Subcutaneous abdominal adipose tissue (tissue), 5 donors: ENCODE data around the gene OR51A4.

Experiments used
- H3K27ac ChIP-seq: one replicate; pipeline ENCODE4 v1.7.0; 2013; ENCODE audit warnings: low read depth, mild to moderate bottlenecking, inconsistent platforms, low read length, moderate library complexity
- H3K27me3 ChIP-seq, 5 donors: one replicate each; pipeline ENCODE4 v1.7.0; 2013; ENCODE audit warnings: low read length in 5 of 5, inconsistent platforms in 1 of 5; ENCODE audit not compliant: control insufficient read depth in 5 of 5, insufficient read depth in 4 of 5
- H3K36me3 ChIP-seq, 5 donors: one replicate each; pipeline ENCODE4 v1.7.0; 2013; ENCODE audit warnings: low read length in 5 of 5; ENCODE audit not compliant: control insufficient read depth in 5 of 5, insufficient read depth in 5 of 5
- H3K4me1 ChIP-seq, 5 donors: one replicate each; pipeline ENCODE4 v1.7.0; 2013; ENCODE audit warnings: low read length in 5 of 5, mild to moderate bottlenecking in 3 of 5, moderate library complexity in 1 of 5; ENCODE audit not compliant: control insufficient read depth in 5 of 5, insufficient read depth in 5 of 5
- H3K4me3 ChIP-seq, 5 donors: one replicate each; pipeline ENCODE4 v1.7.0; 2013; ENCODE audit warnings: low read length in 5 of 5, low read depth in 1 of 5
- H3K9ac ChIP-seq, 5 donors: one replicate each; pipeline ENCODE4 v1.7.0; 2013; ENCODE audit warnings: low read length in 5 of 5, mild to moderate bottlenecking in 4 of 5, moderate library complexity in 3 of 5
- H3K9me3 ChIP-seq, 5 donors: one replicate each; pipeline ENCODE4 v1.7.0; 2013; ENCODE audit warnings: low read length in 5 of 5; ENCODE audit not compliant: control insufficient read depth in 5 of 5
- donor health status: healthy.
- donor health status: healthy.
- donor health status: healthy.
- donor health status: healthy.
- donor health status: healthy.

OR51A4 gene, protein sequence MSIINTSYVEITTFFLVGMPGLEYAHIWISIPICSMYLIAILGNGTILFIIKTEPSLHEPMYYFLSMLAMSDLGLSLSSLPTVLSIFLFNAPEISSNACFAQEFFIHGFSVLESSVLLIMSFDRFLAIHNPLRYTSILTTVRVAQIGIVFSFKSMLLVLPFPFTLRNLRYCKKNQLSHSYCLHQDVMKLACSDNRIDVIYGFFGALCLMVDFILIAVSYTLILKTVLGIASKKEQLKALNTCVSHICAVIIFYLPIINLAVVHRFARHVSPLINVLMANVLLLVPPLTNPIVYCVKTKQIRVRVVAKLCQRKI

DNA sequence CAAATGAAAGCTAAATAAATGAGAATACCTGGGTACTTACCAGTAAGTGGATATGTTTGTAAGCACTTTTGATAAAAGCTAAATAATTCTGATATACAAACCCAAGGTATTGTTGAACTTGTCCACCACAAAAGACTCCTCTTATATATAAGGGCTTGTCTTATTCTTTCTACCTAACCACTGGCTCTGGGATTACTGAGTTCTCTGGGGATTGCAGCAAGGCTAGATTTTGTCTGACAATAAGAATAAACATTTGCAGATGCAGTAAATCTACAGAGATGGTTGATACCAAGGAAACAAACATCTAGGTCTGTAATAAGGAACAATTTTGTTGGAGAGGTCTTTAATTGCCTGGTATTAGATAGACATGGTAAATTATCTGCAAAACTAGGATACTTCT lies at the start of gene OR51A4:
OR51A4 (minus strand) TSS at position 101 of the 400 bp plus-strand sequence. CDS start 505 bp downstream, outside the sequence.
- H3K9me3 ChIP-seq: no peaks in the 10 kb centered on the region
- no peak within 1 kb of the TSS for H3K9ac ChIP-seq
- H3K36me3 ChIP-seq: no peaks in the 10 kb centered on the region
- H3K4me3 ChIP-seq: no peak within 1 kb of the TSS
- H3K27me3 ChIP-seq: no peaks in the 10 kb centered on the region
- H3K4me1 ChIP-seq: no peaks in the 10 kb centered on the region
- H3K27ac ChIP-seq: no peak within 1 kb of the TSS

DNA sequence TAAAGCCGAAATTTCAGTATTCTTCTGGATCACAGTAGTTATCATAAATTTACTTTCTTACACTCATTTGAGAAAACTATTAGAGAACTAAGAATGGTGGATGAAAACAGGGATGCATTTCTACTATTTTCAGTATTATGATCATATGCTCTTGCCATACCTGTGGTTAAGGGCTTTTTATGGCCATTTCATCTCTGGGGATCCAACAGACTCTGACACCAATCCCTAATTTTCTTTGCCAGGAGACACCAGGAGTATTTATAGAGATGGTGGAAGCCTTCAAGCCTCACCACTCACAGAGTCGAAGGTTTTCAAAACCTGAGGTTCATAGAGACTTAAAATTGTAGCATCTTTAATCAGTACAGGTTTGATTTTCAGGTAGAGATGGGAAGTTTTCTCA lies 47.1 kb upstream of the OR51A4 start, which contains the start of gene OR51L1:
OR51L1 (plus strand) TSS at position 301 of the 400 bp plus-strand sequence. CDS start 4,132 bp downstream, outside the sequence.
- Histone ChIP-seq H3K36me3 (no peaks in the 10 kb centered on the region), H3K9ac (no peak within 1 kb of the TSS), H3K27me3 (no peaks in the 10 kb centered on the region), H3K9me3 (no peaks in the 10 kb centered on the region), H3K27ac (no peak within 1 kb of the TSS), H3K4me1 (no peaks in the 10 kb centered on the region), H3K4me3 (no peak within 1 kb of the TSS)

DNA sequence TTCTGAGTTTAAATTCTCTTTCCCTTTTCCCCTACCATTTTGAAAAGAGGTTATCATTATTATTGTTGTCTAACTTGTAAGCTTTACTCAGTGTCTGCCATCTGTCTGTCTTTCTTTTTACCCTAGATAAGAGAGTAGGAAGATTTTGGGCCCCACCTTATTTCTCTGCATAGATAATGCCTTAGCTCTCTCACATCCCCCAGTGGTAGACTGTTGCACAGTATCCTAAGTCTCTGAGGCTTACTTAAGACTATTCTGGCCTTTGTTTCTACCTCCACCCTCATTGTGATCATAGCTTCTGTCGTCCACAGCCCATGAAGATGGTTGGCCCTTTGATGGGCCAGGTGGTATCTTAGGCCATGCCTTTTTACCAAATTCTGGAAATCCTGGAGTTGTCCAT lies 43.7 kb upstream of the OR51A4 start:
- no peak overlapping the region for H3K27ac ChIP-seq
- no peaks in the 10 kb centered on the region for H3K9me3 ChIP-seq
- no peaks in the 10 kb centered on the region for H3K27me3 ChIP-seq
- no peak overlapping the region for H3K4me3 ChIP-seq
- H3K36me3 ChIP-seq: no peaks in the 10 kb centered on the region
- no peak overlapping the region for H3K9ac ChIP-seq
- H3K4me1 ChIP-seq: no peaks in the 10 kb centered on the region

DNA sequence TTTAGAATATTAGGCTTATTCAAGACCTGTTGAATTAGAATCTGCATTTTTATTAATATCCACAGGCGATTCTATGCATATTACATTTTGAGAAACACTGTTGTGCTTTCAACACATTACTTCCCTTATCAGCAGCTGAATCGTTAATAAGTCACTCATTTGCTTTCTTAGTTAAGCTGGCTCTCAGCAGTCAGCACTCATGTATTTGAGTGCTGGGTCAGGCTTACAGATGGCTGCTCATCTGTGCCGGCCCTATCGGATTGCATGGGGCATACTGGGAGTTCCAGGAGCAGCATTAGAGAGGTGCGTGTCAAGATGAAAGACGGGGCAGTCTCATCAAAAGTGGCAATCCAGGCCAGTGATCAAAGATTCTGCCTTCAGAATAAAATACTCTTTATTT lies 36.4 kb upstream of the OR51A4 start:
- no peak overlapping the region for H3K4me3 ChIP-seq
- no peaks in the 10 kb centered on the region for H3K9me3 ChIP-seq
- no peaks in the 10 kb centered on the region for H3K36me3 ChIP-seq
- H3K27me3 ChIP-seq: no peaks in the 10 kb centered on the region
- no peak overlapping the region for H3K27ac ChIP-seq
- H3K4me1 ChIP-seq: no peaks in the 10 kb centered on the region
- no peak overlapping the region for H3K9ac ChIP-seq

DNA sequence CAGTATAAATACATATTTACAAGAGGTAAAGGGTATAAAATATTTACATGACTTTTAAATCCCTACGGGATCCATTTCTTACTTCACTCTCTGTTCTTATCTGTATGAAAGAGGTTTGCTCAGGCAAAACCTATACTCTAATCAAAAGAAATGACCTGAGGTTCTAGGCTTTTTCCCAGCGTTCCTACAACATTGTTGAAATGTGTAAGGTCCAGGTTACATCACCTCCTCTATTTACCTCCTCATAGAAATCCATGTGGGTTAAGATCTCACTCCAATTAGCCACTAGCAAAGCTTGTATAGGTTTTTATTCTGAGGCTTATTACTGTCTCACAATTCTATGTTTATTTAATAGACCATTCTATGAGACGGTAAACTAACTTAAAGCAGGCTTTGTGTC lies 35.3 kb upstream of the OR51A4 start:
- Histone ChIP-seq H3K27me3 (no peaks in the 10 kb centered on the region), H3K27ac (no peak overlapping the region), H3K9me3 (no peaks in the 10 kb centered on the region), H3K9ac (no peak overlapping the region), H3K4me1 (no peaks in the 10 kb centered on the region), H3K4me3 (no peak overlapping the region), H3K36me3 (no peaks in the 10 kb centered on the region)

DNA sequence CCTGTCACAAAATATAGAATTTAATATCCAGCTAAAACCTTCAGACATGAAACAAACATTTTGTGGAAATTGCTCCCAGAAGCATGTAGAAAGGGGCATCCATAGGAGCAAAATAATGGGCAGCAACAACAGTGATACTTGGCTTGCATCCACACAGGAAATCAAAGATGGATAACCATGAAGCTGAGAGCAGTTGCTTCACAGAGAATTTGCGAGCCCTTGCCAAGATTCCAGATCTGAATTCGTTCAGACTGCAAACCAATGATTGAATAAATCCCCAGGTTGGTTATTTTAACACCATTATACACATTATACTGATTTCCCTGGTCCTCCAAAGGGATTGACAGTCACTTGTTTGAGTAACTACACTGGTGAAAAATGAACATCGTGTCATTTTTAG lies 31.6 kb upstream of the OR51A4 start:
- Histone ChIP-seq H3K4me1 (no peaks in the 10 kb centered on the region), H3K9ac (no peak overlapping the region), H3K36me3 (no peaks in the 10 kb centered on the region), H3K27me3 (no peaks in the 10 kb centered on the region), H3K27ac (no peak overlapping the region), H3K9me3 (no peaks in the 10 kb centered on the region), H3K4me3 (no peak overlapping the region)

DNA sequence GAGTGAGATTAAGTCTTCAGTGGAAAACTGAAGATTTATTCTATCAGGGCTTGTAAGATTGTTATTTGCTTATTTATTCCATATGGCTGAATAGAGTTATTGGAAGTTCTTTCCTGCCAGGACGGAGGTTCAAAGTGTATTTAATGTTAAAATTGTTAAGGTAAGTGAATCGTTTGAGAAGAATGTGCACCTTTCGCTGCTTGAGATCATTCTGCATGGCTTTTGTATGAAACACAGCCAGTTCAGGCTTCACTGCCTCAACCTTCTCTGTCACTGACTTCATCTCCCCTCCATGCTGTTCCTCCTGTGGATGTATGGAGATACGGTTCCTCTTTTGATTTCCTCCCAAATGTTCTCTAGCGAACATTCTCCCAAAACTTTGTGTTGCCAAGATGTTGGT lies 28.0 kb upstream of the OR51A4 start:
- Histone ChIP-seq H3K9ac (no peak overlapping the region), H3K9me3 (no peaks in the 10 kb centered on the region), H3K4me1 (no peaks in the 10 kb centered on the region), H3K27ac (no peak overlapping the region), H3K4me3 (no peak overlapping the region), H3K36me3 (no peaks in the 10 kb centered on the region), H3K27me3 (no peaks in the 10 kb centered on the region)

DNA sequence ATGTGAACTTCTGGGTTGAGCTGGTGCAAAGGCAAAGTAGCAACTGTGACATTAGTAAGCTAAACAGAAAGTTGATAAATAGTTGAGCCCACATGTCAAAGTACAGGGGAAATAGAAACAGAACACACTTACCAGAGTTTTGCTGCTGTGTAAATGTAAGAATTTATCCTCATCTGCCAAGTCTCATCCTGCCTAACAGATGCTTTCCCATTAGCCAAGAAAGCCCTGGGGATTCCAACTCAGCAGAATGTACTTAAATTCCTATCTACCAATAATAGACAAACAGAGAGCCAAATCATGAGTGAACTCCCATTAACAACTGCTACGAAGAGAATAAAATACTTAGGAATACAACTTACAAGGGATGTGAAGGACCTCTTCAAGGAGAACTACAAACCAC lies 15.4 kb upstream of the OR51A4 start:
- Histone ChIP-seq H3K27me3 (no peaks in the 10 kb centered on the region), H3K9me3 (no peaks in the 10 kb centered on the region), H3K27ac (no peak overlapping the region), H3K4me3 (no peak overlapping the region), H3K4me1 (no peaks in the 10 kb centered on the region), H3K9ac (no peak overlapping the region), H3K36me3 (no peaks in the 10 kb centered on the region)

DNA sequence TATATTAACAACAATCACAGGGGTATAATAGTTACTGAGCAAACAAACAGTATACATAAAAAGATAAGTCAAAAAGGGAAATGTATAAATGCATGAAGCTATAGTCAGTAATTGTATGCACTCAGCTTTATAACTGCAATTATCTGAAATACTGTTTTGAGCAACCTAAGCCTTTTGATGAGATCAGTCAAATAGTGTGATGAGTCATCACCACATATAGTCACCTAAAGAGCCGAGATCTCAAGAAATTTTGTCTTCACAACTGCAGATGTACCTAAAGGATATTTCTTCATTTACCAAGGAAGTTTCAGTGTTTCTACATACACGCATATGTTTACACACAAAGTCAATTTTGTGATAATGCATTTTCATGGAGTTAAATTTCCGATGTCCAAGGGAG lies 13.5 kb upstream of the OR51A4 start:
- no peaks in the 10 kb centered on the region for H3K4me1 ChIP-seq
- H3K27ac ChIP-seq: no peak overlapping the region
- no peaks in the 10 kb centered on the region for H3K9me3 ChIP-seq
- no peak overlapping the region for H3K4me3 ChIP-seq
- H3K9ac ChIP-seq: no peak overlapping the region
- no peaks in the 10 kb centered on the region for H3K27me3 ChIP-seq
- H3K36me3 ChIP-seq: no peaks in the 10 kb centered on the region

DNA sequence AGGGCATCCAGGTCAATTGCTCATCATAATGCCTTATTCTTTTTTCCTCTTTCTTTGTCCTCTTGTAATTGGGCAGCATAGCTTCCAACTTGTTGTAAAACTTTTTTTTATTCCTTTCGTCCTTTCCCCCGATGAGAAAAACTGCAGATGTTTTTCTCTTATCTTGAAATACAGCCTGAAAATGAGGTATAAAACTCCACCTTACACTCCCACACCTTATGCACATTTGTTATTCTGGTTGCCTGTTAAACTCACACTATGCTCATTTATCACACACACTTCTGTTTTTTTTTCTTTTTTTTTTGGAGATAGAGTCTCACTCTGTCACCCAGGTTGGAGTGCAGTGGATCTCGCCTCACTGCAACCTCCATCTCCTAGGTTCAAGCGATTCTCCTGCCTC lies 10.0 kb upstream of the OR51A4 start:
- Histone ChIP-seq H3K36me3 (no peaks in the 10 kb centered on the region), H3K9ac (no peak overlapping the region), H3K9me3 (no peaks in the 10 kb centered on the region), H3K4me1 (no peaks in the 10 kb centered on the region), H3K4me3 (no peak overlapping the region), H3K27ac (no peak overlapping the region), H3K27me3 (no peaks in the 10 kb centered on the region)
